ENCODE measurements around the gene FXYD6.

DNA sequence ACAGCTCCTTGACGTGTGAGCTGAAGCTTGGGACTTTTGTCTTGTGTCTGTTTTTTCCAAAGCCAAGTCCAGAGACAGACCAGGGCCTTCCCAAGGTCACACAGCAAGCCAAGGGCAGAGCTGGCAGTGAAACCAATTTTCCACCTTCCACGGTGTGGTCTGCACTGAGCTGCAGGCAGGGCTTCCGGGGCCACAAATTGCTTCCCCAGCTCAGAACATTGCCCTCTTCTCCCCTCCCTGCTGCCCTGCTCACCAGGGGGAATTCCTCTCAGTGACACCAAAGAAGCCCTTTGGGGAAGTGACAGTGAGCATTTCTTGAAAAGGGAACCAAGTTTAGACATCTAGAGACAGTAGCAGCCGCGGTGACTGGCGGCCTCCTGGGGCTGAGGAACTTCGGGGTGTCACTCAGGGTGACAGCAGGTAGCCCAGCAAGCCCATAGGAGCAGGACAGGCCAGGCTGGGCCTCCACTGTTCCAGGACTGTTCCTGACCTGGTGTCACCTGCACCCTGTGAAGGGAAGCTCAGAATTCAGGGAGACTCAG, 61.1 kb downstream of the FXYD6 start:
- TF ChIP-seq RAD21 (IDR thresholded peaks at IDR 0.05; ENCODE audit: low read depth) (no peak), EGR1 (IDR thresholded peaks at IDR 0.05) (no peak), EP300 (IDR thresholded peaks at IDR 0.05; ENCODE audit: borderline replicate concordance) (no peak), TCF12 (IDR thresholded peaks at IDR 0.05; ENCODE audit: low read depth) (no peak), CEBPB (IDR thresholded peaks at IDR 0.05) (no peak), TEAD4 (IDR thresholded peaks at IDR 0.05) (no peak), NFIC (IDR thresholded peaks at IDR 0.05) (no peak), YY1 (IDR thresholded peaks at IDR 0.05; ENCODE audit: low read depth) (no peak), CREB1 (IDR thresholded peaks at IDR 0.05; ENCODE audit: low read depth) (no peak), TAF1 (IDR thresholded peaks at IDR 0.05; ENCODE audit: low read depth) (no peak), FOXM1 (IDR thresholded peaks at IDR 0.05; ENCODE audit: borderline replicate concordance, low read depth) (no peak)
- TF ChIP-seq, protein P1, sequence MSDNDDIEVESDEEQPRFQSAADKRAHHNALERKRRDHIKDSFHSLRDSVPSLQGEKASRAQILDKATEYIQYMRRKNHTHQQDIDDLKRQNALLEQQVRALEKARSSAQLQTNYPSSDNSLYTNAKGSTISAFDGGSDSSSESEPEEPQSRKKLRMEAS (IDR thresholded peaks at IDR 0.05), result no peak
- TF ChIP-seq, protein P2, sequence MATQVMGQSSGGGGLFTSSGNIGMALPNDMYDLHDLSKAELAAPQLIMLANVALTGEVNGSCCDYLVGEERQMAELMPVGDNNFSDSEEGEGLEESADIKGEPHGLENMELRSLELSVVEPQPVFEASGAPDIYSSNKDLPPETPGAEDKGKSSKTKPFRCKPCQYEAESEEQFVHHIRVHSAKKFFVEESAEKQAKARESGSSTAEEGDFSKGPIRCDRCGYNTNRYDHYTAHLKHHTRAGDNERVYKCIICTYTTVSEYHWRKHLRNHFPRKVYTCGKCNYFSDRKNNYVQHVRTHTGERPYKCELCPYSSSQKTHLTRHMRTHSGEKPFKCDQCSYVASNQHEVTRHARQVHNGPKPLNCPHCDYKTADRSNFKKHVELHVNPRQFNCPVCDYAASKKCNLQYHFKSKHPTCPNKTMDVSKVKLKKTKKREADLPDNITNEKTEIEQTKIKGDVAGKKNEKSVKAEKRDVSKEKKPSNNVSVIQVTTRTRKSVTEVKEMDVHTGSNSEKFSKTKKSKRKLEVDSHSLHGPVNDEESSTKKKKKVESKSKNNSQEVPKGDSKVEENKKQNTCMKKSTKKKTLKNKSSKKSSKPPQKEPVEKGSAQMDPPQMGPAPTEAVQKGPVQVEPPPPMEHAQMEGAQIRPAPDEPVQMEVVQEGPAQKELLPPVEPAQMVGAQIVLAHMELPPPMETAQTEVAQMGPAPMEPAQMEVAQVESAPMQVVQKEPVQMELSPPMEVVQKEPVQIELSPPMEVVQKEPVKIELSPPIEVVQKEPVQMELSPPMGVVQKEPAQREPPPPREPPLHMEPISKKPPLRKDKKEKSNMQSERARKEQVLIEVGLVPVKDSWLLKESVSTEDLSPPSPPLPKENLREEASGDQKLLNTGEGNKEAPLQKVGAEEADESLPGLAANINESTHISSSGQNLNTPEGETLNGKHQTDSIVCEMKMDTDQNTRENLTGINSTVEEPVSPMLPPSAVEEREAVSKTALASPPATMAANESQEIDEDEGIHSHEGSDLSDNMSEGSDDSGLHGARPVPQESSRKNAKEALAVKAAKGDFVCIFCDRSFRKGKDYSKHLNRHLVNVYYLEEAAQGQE (IDR thresholded peaks at IDR 0.05; ENCODE audit: low read depth), result no peak
- TF ChIP-seq, protein P3, sequence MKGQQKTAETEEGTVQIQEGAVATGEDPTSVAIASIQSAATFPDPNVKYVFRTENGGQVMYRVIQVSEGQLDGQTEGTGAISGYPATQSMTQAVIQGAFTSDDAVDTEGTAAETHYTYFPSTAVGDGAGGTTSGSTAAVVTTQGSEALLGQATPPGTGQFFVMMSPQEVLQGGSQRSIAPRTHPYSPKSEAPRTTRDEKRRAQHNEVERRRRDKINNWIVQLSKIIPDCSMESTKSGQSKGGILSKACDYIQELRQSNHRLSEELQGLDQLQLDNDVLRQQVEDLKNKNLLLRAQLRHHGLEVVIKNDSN (IDR thresholded peaks at IDR 0.05), result no peak

Data from Ishikawa (cell line).